IMR-90 (cell line): ENCODE results near the gene SYTL2. TPM values are rescaled to one million over a fixed set of nuclear protein-coding genes. Genes with fewer than 3 reads are reported as not detected.

Experiments
- ATAC-seq: fragments of 200-7000 bp; cut with Tn5 transposase; 2 replicates; pipeline ENCODE4 v1.9.1; 2020; ENCODE audit warnings: low read depth, mild to moderate bottlenecking, moderate library complexity
- BruUV-seq: library from RNA; stranded (reverse); fragments of 400-500 nt; replicated peaks from 2 replicates; lab custom pipeline; 2021; lab: Mats Ljungman, UMichigan
- CTCF ChIA-PET: fragments of 300-600 bp; formaldehyde crosslinking; extraction: SDS; loops from one replicate; lab custom pipeline; 2021; ENCODE audit warnings: antibody characterized with exemption; lab: Yijun Ruan, JAX
- POLR2A ChIA-PET: fragments of 300-600 bp; sonication (Branson Sonifier 250); formaldehyde crosslinking; loops from one replicate; lab custom pipeline; 2022; ENCODE audit warnings: antibody characterized with exemption; ENCODE audit not compliant: unreplicated experiment; lab: Charles Lee
- DNase-seq: peaks from one replicate; pipeline ENCODE4 v3.0.0; 2013
- H2AFZ ChIP-seq: replicated peaks from 2 replicates; pipeline ENCODE3; 2013; ENCODE audit warnings: low read length, mild to moderate bottlenecking; ENCODE audit not compliant: poor library complexity
- H2AK5ac ChIP-seq: 2 replicates; pipeline ENCODE4 v1.6.1; 2013; ENCODE audit warnings: low read depth, low read length, inconsistent platforms
- H2AK9ac ChIP-seq: replicated peaks from 2 replicates; pipeline ENCODE3; 2013; ENCODE audit warnings: mild to moderate bottlenecking, low read depth, low read length, moderate library complexity; ENCODE audit not compliant: poor library complexity
- H2BK120ac ChIP-seq: 2 replicates; pipeline ENCODE4 v1.6.1; 2013; ENCODE audit warnings: low read depth, low read length, inconsistent platforms
- H2BK15ac ChIP-seq: 3 replicates; pipeline ENCODE4 v1.6.1; 2013; ENCODE audit warnings: low read depth, low read length, inconsistent platforms
- H2BK20ac ChIP-seq: 2 replicates; pipeline ENCODE4 v1.6.1; 2013; ENCODE audit warnings: low read depth, mild to moderate bottlenecking, inconsistent platforms, low read length, moderate library complexity
- H2BK5ac ChIP-seq: 2 replicates; pipeline ENCODE4 v1.6.1; 2013; ENCODE audit warnings: mild to moderate bottlenecking, low read depth, low read length, inconsistent platforms; ENCODE audit not compliant: poor library complexity, severe bottlenecking
- H3K14ac ChIP-seq: replicated peaks from 2 replicates; pipeline ENCODE4 v1.6.1; 2013; ENCODE audit warnings: low read depth, low read length, inconsistent platforms
- H3K18ac ChIP-seq: 2 replicates; pipeline ENCODE4 v1.6.1; 2013; ENCODE audit warnings: low read depth, low read length, control low read depth
- H3K23ac ChIP-seq: 2 replicates; pipeline ENCODE4 v1.6.1; 2013; ENCODE audit warnings: low read depth, low read length, inconsistent platforms
- H3K27ac ChIP-seq: 2 replicates; pipeline ENCODE4 v1.5.1; 2013; ENCODE audit warnings: mild to moderate bottlenecking, control low read depth, low read length; ENCODE audit not compliant: insufficient read depth
- H3K27me3 ChIP-seq: 2 replicates; pipeline ENCODE4 v1.6.1; 2013; ENCODE audit warnings: low read length; ENCODE audit not compliant: control insufficient read depth, insufficient read depth
- H3K36me3 ChIP-seq: 2 replicates; pipeline ENCODE4 v1.6.1; 2013; ENCODE audit warnings: low read length, mixed read lengths; ENCODE audit not compliant: control insufficient read depth, insufficient read depth
- H3K4ac ChIP-seq: 2 replicates; pipeline ENCODE4 v1.6.1; 2013; ENCODE audit warnings: low read depth, low read length, inconsistent platforms
- H3K4me1 ChIP-seq: 2 replicates; pipeline ENCODE4 v1.6.1; 2013; ENCODE audit warnings: low read length, mixed read lengths; ENCODE audit not compliant: control insufficient read depth, insufficient read depth
- H3K4me2 ChIP-seq: 2 replicates; pipeline ENCODE4 v1.6.1; 2013; ENCODE audit warnings: low read depth, mild to moderate bottlenecking, control low read depth, low read length, moderate library complexity
- H3K4me3 ChIP-seq: 2 replicates; pipeline ENCODE4 v1.5.1; 2013; ENCODE audit warnings: low read depth, mild to moderate bottlenecking, control low read depth, low read length, moderate library complexity; ENCODE audit not compliant: insufficient read depth
- H3K56ac ChIP-seq: 2 replicates; pipeline ENCODE4 v1.6.1; 2013; ENCODE audit warnings: low read length, inconsistent platforms; ENCODE audit not compliant: insufficient read depth; ENCODE audit errors: extremely low read depth
- H3K79me1 ChIP-seq, 2 experiments: 2 replicates each; pipeline ENCODE4 v1.6.1; 2013; ENCODE audit warnings: low read length in 2 of 2, inconsistent platforms in 1 of 2, low read depth in 1 of 2
- H3K9ac ChIP-seq: 2 replicates; pipeline ENCODE4 v1.6.1; 2013; ENCODE audit warnings: low read depth, low read length, control low read depth
- H3K9me1 ChIP-seq: 2 replicates; pipeline ENCODE4 v1.6.1; 2013; ENCODE audit warnings: low read length, inconsistent platforms; ENCODE audit not compliant: insufficient read depth
- H3K9me3 ChIP-seq: 2 replicates; pipeline ENCODE4 v1.6.1; 2013; ENCODE audit warnings: low read length; ENCODE audit not compliant: control insufficient read depth, insufficient read depth
- H4K20me1 ChIP-seq: 2 replicates; pipeline ENCODE4 v1.6.1; 2013; ENCODE audit warnings: low read length, inconsistent platforms; ENCODE audit not compliant: insufficient read depth
- H4K5ac ChIP-seq: 2 replicates; pipeline ENCODE4 v1.6.1; 2013; ENCODE audit warnings: mild to moderate bottlenecking, low read depth, low read length, control low read depth
- H4K8ac ChIP-seq, 2 experiments: 2 replicates each; pipeline ENCODE4 v1.6.1; 2013; ENCODE audit warnings: low read depth in 2 of 2, low read length in 2 of 2, control low read depth in 1 of 2, inconsistent platforms in 1 of 2
- H4K91ac ChIP-seq: 2 replicates; pipeline ENCODE4 v1.6.1; 2013; ENCODE audit warnings: low read depth, low read length, inconsistent platforms; ENCODE audit not compliant: insufficient read depth
- CEBPB ChIP-seq: IDR thresholded peaks from 2 replicates; pipeline ENCODE4 v1.6.1; 2012; ENCODE audit warnings: low read depth, low read length, improper control_type of control experiment
- RFX5 ChIP-seq: IDR thresholded peaks from 2 replicates; pipeline ENCODE4 v1.8.0; 2012; ENCODE audit warnings: low read depth, mild to moderate bottlenecking, low read length, moderate library complexity
- WGBS, 2 experiments: methylation state at CpG; one replicate each; pipeline versions ENCODE4 v1.1.5 to v1.1.7; 2013; ENCODE audit warnings: missing lambda C conversion rate in 2 of 2; ENCODE audit not compliant: insufficient read length in 1 of 2; ENCODE audit errors: extremely low coverage in 2 of 2; 5-methylcytosine and 5-hydroxymethylcytosine counted together
- dilution Hi-C: fragments of 300-500 bp; cut with HindIII; formaldehyde crosslinking; loops from one replicate; pipeline ENCODE4 v1.14.3; 2018; ENCODE audit warnings: low sequenced_read_pairs; ENCODE audit not compliant: unreplicated experiment
- in situ Hi-C: fragments of 300-500 bp; cut with MboI; formaldehyde crosslinking; loops from 3 replicates; pipeline ENCODE4 v1.14.3; 2019; ENCODE audit warnings: low sequenced_read_pairs, inconsistent platforms, mixed read lengths
- intact Hi-C: fragments of 100-400 bp; cut with micrococcal nuclease; formaldehyde crosslinking; loops from 2 replicates; pipeline ENCODE4 v1.10.0; 2022
- polyA plus RNA-seq, 3 experiments: library from polyadenylated mRNA; depleted of rRNA; stranded (reverse); fragments of >200 nt; gene quantifications; 2 replicates each; pipeline ENCODE4 v1.2.3, GENCODE V29; 2012; ENCODE audit warnings: low replicate concordance in 1 of 3
- total RNA-seq: library from RNA; depleted of rRNA; stranded (reverse); fragments of >200 nt; gene quantifications from 2 replicates; pipeline ENCODE4 v1.2.3, GENCODE V29; 2012

Gene SYTL2
- total and polyA plus RNA-seq, 2 of the 4 experiments (the other 2 are of a cell fraction) = 45.2 to 70.0 TPM

DNA sequence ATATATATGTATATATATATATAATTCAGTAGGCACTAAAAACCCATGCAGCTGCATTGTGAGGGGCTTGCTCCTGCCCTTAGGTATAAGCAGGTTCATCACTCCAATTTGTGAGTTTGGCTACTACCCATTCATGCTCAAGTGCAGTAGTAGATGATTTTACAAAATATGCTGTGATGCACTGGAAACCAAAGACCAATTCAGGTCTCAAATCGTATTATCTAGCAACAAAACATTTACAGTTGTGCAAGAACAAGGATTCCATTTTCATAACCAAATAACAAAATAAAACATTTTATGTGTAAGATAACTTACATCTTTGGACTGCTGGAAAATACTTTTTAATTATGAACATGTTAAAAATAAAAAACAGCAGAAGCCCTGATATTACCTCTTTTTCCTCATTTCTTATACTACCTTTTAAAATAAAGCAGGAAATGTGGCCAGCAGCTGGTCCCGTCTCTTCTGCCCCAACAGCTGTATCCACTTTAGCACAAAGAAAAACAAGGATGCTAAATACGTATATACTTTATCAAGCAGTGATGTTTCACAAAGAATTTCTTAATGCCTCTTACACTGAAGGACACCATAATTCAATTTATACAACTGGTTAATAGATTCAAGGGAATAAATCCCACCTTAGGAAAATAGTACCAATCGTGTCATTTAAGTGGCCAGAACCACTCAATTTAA lies 148.8 kb downstream of the SYTL2 start:
- Histone ChIP-seq H2BK120ac (no peak overlapping the region), H2BK5ac (no peak overlapping the region), H3K56ac (no peak overlapping the region), H3K14ac (peak overlapping the region; percentile 82), H3K4me3 (peak overlapping the region; percentile 19), H2BK15ac (no peak overlapping the region), H3K4me1 (no peaks in the 10 kb centered on the region; the same call in 1 of the 2 replicates), H4K8ac (no peak overlapping the region), H4K20me1 (peaks cover 45% of the 10 kb centered on the region), H3K27me3 (no peaks in the 10 kb centered on the region), H2AK5ac (no peak overlapping the region), H4K5ac (no peak overlapping the region), H4K91ac (no peak overlapping the region), H3K9me3 (no peaks in the 10 kb centered on the region), H2AK9ac (no peak overlapping the region), H3K9ac (peak overlapping the region; percentile 64), H2BK20ac (no peak overlapping the region), H3K4me2 (peak overlapping the region; percentile 94), H3K9me1 (no peaks in the 10 kb centered on the region), H2AFZ (no peak overlapping the region), H3K4ac (no peak overlapping the region), H3K18ac (no peak overlapping the region), H3K23ac (0 out of 2 replicates have a peak overlapping the region, but pooled peaks have one; percentile 45), H3K79me1 (peaks cover 0 to 22% of the 10 kb centered on the region in 2 experiments; a peak in 3 of 4 replicates), H3K27ac (0 out of 2 replicates have a peak overlapping the region, but pooled peaks have one; percentile 30), H3K36me3 (peaks cover 4% of the 10 kb centered on the region)
- no TSS peak for BruUV-seq
- in situ Hi-C loops (no loop called here), intact Hi-C loops (no loop called here), dilution Hi-C loops (no loop called here)
- POLR2A ChIA-PET = no interaction called here
- no peak for ATAC-seq
- TF ChIP-seq CEBPB (peak; percentile 65; the same call in 1 of the 2 replicates), RFX5 (no peak)
- 20% methylated on average over 1 of the region's 4 CpGs; no CpG with 5 or more reads in 1 of the 2 experiments for WGBS, 2 experiments
- CTCF ChIA-PET = interaction anchor here (0.6 kb wide), 1 partner anchor 14 kb away, joined by 3 read pairs; no protein-coding TSS in a partner anchor
- peak; percentile 39 for DNase-seq
